Ishikawa (cell line): ENCODE results near the gene ACSM4.

Experiments
- CEBPB ChIP-seq: IDR thresholded peaks from 2 replicates; pipeline ENCODE4 v1.6.1; 2012
- CREB1 ChIP-seq: IDR thresholded peaks from 2 replicates; pipeline ENCODE4 v1.6.1; 2012; ENCODE audit warnings: low read depth
- EGR1 ChIP-seq: IDR thresholded peaks from 2 replicates; pipeline ENCODE4 v1.6.1; 2012
- EP300 ChIP-seq: IDR thresholded peaks from 2 replicates; pipeline ENCODE4 v1.6.1; 2012; ENCODE audit warnings: borderline replicate concordance
- FOXM1 ChIP-seq: IDR thresholded peaks from 2 replicates; pipeline ENCODE4 v1.6.1; 2012; ENCODE audit warnings: low read depth, borderline replicate concordance
- NFIC ChIP-seq: IDR thresholded peaks from 2 replicates; pipeline ENCODE4 v1.6.1; 2012
- RAD21 ChIP-seq: IDR thresholded peaks from 2 replicates; pipeline ENCODE4 v1.6.1; 2012; ENCODE audit warnings: low read depth
- TAF1 ChIP-seq: IDR thresholded peaks from 2 replicates; pipeline ENCODE4 v1.6.1; 2012; ENCODE audit warnings: low read depth, mild to moderate bottlenecking
- TCF12 ChIP-seq: IDR thresholded peaks from 2 replicates; pipeline ENCODE4 v1.6.1; 2012; ENCODE audit warnings: low read depth
- TEAD4 ChIP-seq: IDR thresholded peaks from 2 replicates; pipeline ENCODE4 v1.6.1; 2012
- YY1 ChIP-seq: IDR thresholded peaks from 2 replicates; pipeline ENCODE4 v1.6.1; 2012; ENCODE audit warnings: low read depth
- TF ChIP-seq, protein P1 (sequence below): IDR thresholded peaks from 2 replicates; pipeline ENCODE4 v1.6.1; 2012
- TF ChIP-seq, protein P2 (sequence below): IDR thresholded peaks from 2 replicates; pipeline ENCODE4 v1.6.1; 2012; ENCODE audit warnings: low read depth, mild to moderate bottlenecking
- TF ChIP-seq, protein P3 (sequence below): IDR thresholded peaks from 2 replicates; pipeline ENCODE4 v1.6.1; 2012

DNA sequence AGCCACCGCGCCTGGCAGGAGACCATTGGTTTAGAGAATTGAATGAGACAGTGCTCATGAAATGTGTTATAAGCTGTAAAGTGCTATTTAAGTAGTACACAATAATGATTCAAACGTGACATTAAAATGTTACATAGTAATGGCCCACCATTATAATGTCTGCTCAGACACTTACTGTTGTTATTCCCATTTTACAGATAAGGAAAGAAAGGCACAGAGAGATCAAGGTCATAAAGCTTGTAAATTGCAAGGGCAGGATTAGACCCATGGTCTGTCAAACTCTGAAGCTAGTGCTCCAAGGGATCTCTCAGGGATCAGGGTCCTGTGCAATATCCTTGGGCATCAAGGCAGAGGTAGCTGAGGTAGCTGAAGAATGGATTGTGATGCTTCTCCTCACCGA lies 6.2 kb downstream of the ACSM4 start:
- TF ChIP-seq, protein P1, sequence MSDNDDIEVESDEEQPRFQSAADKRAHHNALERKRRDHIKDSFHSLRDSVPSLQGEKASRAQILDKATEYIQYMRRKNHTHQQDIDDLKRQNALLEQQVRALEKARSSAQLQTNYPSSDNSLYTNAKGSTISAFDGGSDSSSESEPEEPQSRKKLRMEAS: no peak
- no peak for TF ChIP-seq TAF1
- no peak for TF ChIP-seq TEAD4
- no peak for TF ChIP-seq EP300
- TF ChIP-seq, protein P2, sequence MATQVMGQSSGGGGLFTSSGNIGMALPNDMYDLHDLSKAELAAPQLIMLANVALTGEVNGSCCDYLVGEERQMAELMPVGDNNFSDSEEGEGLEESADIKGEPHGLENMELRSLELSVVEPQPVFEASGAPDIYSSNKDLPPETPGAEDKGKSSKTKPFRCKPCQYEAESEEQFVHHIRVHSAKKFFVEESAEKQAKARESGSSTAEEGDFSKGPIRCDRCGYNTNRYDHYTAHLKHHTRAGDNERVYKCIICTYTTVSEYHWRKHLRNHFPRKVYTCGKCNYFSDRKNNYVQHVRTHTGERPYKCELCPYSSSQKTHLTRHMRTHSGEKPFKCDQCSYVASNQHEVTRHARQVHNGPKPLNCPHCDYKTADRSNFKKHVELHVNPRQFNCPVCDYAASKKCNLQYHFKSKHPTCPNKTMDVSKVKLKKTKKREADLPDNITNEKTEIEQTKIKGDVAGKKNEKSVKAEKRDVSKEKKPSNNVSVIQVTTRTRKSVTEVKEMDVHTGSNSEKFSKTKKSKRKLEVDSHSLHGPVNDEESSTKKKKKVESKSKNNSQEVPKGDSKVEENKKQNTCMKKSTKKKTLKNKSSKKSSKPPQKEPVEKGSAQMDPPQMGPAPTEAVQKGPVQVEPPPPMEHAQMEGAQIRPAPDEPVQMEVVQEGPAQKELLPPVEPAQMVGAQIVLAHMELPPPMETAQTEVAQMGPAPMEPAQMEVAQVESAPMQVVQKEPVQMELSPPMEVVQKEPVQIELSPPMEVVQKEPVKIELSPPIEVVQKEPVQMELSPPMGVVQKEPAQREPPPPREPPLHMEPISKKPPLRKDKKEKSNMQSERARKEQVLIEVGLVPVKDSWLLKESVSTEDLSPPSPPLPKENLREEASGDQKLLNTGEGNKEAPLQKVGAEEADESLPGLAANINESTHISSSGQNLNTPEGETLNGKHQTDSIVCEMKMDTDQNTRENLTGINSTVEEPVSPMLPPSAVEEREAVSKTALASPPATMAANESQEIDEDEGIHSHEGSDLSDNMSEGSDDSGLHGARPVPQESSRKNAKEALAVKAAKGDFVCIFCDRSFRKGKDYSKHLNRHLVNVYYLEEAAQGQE: no peak
- no peak for TF ChIP-seq NFIC
- TF ChIP-seq FOXM1: no peak
- TF ChIP-seq TCF12: no peak
- TF ChIP-seq CREB1: no peak
- TF ChIP-seq YY1: no peak
- TF ChIP-seq, protein P3, sequence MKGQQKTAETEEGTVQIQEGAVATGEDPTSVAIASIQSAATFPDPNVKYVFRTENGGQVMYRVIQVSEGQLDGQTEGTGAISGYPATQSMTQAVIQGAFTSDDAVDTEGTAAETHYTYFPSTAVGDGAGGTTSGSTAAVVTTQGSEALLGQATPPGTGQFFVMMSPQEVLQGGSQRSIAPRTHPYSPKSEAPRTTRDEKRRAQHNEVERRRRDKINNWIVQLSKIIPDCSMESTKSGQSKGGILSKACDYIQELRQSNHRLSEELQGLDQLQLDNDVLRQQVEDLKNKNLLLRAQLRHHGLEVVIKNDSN: no peak
- TF ChIP-seq CEBPB: no peak
- no peak for TF ChIP-seq EGR1
- no peak for TF ChIP-seq RAD21
